ENCODE measurements around the gene FBXW9. TPM values are rescaled to one million over a fixed set of nuclear protein-coding genes. Genes with fewer than 3 reads are reported as not detected.
"Not testable (repeated sequence)": the region's sequence is repeated elsewhere in the genome, so short reads cannot be mapped to it uniquely, and the experiment has no call there.

The FBXW9 gene
- total RNA-seq, 1 donor from 2014 or later = 1.8 TPM

GRCh38 chr19:12720851-12721655, 24.6 kb upstream of the FBXW9 start:
- Histone ChIP-seq H3K27ac (replicated peaks) (peak overlapping the region; percentile 96), H3K9me3 (replicated peaks) (no peaks in the 10 kb centered on the region), H3K4me1 (peaks cover 46% of the 10 kb centered on the region), H3K27me3 (ENCODE audit: low read depth) (no peaks in the 10 kb centered on the region), H3K4me3 (peak overlapping the region; percentile 83), H3K36me3 (peaks cover 32% of the 10 kb centered on the region)
- intact Hi-C loops (cut with micrococcal nuclease) = no loop called here
- DNase-seq = no peak
- no peak for TF ChIP-seq CTCF (IDR thresholded peaks at IDR 0.05; ENCODE audit: borderline replicate concordance)

- no peak for DNase-seq
- Histone ChIP-seq H3K4me3 (peak overlapping the region; percentile 83), H3K9me3 (replicated peaks) (no peaks in the 10 kb centered on the region), H3K27ac (replicated peaks) (peak overlapping the region; percentile 96), H3K27me3 (ENCODE audit: low read depth) (no peaks in the 10 kb centered on the region), H3K36me3 (peaks cover 38% of the 10 kb centered on the region), H3K4me1 (peaks cover 46% of the 10 kb centered on the region)
- no peak for TF ChIP-seq CTCF (IDR thresholded peaks at IDR 0.05; ENCODE audit: borderline replicate concordance)
- intact Hi-C loops (cut with micrococcal nuclease) = no loop called here
Observed at GRCh38 chr19:12720296-12720695, 23.9 kb upstream of the FBXW9 start.

GRCh38 chr19:12715929-12716328, 19.5 kb upstream of the FBXW9 start:
- peaks cover 21% of the 10 kb centered on the region for H3K4me1 ChIP-seq
- H3K36me3 ChIP-seq = peaks cover 79% of the 10 kb centered on the region
- no peak for TF ChIP-seq CTCF (IDR thresholded peaks at IDR 0.05; ENCODE audit: borderline replicate concordance)
- intact Hi-C loops (cut with micrococcal nuclease) = no loop called here
- no peak overlapping the region for H3K27ac ChIP-seq (replicated peaks)
- H3K4me3 ChIP-seq = no peak overlapping the region
- no peaks in the 10 kb centered on the region for H3K9me3 ChIP-seq (replicated peaks)
- no peaks in the 10 kb centered on the region for H3K27me3 ChIP-seq (ENCODE audit: low read depth)
- DNase-seq = no peak

GRCh38 chr19:12715102-12715501, 18.7 kb upstream of the FBXW9 start:
- Histone ChIP-seq H3K27me3 (ENCODE audit: low read depth) (no peaks in the 10 kb centered on the region), H3K4me3 (no peak overlapping the region), H3K9me3 (replicated peaks) (no peaks in the 10 kb centered on the region), H3K27ac (replicated peaks) (no peak overlapping the region), H3K36me3 (peaks cover 87% of the 10 kb centered on the region), H3K4me1 (peaks cover 12% of the 10 kb centered on the region)
- intact Hi-C loops (cut with micrococcal nuclease) = no loop called here
- no peak for DNase-seq
- TF ChIP-seq CTCF (IDR thresholded peaks at IDR 0.05; ENCODE audit: borderline replicate concordance) = no peak

- H3K27ac ChIP-seq (replicated peaks); H3K4me1 ChIP-seq; DNase-seq; intact Hi-C loops (cut with micrococcal nuclease); H3K4me3 ChIP-seq; H3K9me3 ChIP-seq (replicated peaks); H3K27me3 ChIP-seq (ENCODE audit: low read depth): not testable (repeated sequence)
- peaks cover 93% of the 10 kb centered on the region for H3K36me3 ChIP-seq
Observed at GRCh38 chr19:12713304-12713703, 16.9 kb upstream of the FBXW9 start.

- H3K27ac ChIP-seq (replicated peaks); DNase-seq; intact Hi-C loops (cut with micrococcal nuclease); H3K9me3 ChIP-seq (replicated peaks); H3K27me3 ChIP-seq (ENCODE audit: low read depth); H3K4me1 ChIP-seq; H3K4me3 ChIP-seq: not testable (repeated sequence)
- peaks cover 93% of the 10 kb centered on the region for H3K36me3 ChIP-seq
- TF ChIP-seq CTCF (IDR thresholded peaks at IDR 0.05; ENCODE audit: borderline replicate concordance) = peak; percentile 45
Observed at GRCh38 chr19:12712077-12712476, 15.6 kb upstream of the FBXW9 start.
